Kasumi-1 (cell line): ENCODE measurements around the gene NME4.
"Not testable (repeated sequence)": the region's sequence is repeated elsewhere in the genome, so short reads cannot be mapped to it uniquely, and the experiment has no call there.

Experiments used
- DNase-seq, 2 experiments: peaks; one replicate each; lab custom pipeline; 2025; lab: John Stamatoyannopoulos, UW

Gene NME4

GRCh38 chr16:377419-377951 is 19.5 kb upstream of the NME4 start:
- DNase-seq, result no peak

DNA sequence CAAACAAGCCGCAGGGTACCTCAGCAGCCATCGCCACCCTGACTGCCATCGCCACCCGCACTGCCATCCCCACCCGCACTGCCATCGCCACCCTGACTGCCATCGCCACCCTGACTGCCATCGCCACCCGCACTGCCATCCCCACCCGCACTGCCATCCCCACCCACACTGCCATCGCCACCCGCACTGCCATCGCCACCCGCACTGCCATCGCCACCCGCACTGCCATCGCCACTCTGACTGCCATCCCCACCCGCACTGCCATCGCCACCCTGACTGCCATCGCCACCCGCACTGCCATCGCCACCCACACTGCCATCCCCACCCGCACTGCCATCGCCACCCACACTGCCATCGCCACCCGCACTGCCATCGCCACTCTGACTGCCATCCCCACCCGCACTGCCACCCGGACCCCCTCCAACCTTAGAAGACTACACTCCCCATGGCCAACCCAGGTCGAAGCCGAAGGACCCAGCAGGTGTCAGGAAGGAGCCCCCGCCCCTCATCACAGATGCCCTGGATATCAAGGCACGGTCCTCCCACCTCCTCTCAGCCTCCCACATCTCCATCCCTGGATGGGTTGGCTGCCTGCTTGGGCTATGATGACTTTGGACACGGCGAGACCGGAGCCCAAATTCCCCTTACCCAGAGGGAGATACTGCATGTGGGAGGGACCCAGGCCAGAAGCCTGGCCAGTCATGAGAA is 18.7 kb upstream of the NME4 start:
- not testable (repeated sequence) for DNase-seq

DNA sequence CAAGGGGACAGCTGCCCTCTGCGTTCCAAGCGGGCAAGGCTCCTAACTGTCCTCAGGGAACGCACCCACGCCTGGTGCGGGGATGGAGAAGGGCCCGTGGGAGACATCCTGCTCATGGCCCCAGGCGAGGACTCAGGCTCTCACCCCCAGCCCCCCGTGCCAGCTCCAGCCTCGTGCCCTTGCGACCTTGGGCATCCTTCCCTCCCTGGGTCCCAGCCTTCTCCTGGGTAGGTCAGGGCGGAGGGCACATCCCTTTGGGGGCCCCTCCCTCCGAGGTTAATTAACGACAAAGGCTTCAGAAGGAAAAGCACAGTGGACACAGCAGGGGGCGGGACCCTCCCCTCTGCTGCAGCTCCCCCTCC is 18.2 kb upstream of the NME4 start:
- DNase-seq, result no peak

DNA sequence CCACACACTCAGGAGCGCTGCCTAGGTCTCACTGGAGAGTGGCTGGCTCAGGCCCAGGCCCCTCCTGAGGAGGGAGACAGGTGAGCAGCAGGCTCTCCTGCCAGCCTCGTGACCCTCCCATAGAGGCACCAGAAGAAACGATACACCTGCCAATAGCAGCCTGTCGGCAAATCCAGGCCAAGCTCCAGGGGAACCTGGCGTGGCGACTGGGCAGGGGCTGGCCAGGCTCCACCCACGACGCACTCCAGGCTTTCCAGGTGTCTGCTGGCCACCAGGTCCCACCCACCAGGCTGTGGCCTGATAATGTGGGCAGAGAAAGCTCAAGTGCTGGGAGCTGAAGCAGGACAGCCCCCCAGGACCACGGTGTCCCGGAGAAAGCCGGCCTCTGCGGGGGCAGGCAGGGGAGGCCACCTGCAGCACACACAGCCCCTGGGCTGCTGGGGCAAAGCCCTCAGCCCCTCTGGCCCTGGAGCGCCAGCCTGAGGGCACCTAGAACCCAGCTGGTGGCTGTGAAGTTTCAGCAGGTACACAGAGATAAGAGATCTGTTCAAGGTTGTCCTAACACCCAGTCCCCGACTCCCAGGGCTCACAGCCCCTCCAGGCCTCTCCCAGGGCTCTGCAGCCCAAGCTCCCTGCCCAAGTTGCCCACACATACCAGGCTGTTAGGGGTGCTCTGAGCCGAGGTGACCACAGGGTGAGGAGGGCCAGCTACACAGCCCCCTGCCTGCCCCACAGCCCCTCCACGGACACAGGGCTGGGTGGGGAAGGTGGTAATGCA is 17.6 kb upstream of the NME4 start:
- DNase-seq, result no peak

DNA sequence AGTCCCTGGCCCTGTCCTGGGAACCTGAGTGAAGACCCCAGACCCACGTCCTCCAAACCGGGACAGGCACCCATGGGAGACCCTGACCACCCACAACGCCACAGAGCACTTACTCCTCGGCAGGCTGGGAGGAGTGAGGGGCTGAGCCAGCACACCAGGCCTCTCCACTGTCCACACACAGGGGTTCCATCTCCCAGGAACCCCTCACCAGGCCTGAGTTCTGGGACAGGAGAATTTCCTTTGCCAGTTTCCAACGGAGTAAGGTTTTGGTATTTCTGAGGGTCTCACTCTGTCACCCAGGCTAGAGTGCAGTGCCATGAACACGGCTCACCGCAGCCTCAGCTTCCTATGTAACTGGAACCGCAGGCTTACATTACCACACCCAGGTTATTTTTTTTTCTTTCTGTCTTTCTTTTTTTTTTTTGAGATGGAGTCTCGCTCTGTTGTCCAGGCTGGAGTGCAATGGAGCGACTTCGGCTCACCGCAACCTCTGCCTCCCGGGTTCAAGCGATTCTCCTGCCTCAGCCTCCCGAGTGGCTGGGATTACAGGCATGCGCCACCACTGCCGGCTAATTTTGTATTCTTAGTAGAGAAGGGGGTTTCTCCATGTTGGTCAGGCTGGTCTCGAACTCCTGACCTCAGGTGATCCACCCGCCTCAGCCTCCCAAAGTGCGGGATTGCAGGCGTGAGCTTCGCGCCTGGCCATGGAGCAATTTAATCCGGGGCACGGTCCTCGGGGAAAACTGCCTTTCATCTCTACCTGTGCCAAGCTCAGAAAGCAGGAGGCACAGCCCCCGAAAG is 16.8 kb upstream of the NME4 start:
- DNase-seq, result no peak

- no peak for DNase-seq
Measured at GRCh38 chr16:380762-381011, 16.3 kb upstream of the NME4 start.

DNA sequence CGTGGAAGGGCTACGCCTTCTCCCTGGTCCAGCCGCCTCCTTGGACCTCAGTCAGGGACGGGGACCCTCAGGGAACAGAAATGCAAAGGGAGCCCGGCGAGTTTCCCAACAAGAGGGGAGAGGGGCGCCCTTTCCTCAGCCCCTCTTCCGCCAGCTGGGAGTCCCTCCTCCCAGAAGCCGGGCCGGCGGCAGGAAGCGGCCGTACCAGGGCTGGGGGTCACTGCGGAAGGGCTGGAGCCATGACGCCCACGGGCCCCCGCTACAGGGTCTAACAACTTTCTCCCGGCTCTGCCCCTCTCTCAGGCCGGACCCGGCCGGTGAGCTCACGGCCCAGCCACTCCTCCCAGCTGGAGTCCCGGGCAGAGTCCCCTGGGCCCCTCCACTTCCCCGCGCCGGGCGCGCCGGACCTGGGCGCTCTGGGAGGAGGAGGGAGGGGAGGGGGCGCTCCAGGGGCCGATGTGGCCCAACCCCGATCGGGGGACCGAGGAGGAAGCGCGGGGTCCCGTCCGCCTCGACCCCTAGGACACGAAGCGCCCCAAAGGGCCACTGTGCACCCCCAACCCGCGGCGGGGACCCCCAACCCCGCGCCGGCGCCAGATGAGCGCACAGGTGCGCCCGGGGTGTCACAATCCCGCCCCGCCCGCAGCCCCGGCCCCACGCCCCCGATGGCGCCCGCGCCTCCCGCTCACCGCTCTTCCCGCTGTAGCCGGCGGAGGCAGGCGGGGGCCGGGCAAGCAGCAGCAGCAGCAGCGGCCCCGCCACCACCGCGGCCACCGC is 15.8 kb upstream of the NME4 start:
- DNase-seq, result no peak

DNA sequence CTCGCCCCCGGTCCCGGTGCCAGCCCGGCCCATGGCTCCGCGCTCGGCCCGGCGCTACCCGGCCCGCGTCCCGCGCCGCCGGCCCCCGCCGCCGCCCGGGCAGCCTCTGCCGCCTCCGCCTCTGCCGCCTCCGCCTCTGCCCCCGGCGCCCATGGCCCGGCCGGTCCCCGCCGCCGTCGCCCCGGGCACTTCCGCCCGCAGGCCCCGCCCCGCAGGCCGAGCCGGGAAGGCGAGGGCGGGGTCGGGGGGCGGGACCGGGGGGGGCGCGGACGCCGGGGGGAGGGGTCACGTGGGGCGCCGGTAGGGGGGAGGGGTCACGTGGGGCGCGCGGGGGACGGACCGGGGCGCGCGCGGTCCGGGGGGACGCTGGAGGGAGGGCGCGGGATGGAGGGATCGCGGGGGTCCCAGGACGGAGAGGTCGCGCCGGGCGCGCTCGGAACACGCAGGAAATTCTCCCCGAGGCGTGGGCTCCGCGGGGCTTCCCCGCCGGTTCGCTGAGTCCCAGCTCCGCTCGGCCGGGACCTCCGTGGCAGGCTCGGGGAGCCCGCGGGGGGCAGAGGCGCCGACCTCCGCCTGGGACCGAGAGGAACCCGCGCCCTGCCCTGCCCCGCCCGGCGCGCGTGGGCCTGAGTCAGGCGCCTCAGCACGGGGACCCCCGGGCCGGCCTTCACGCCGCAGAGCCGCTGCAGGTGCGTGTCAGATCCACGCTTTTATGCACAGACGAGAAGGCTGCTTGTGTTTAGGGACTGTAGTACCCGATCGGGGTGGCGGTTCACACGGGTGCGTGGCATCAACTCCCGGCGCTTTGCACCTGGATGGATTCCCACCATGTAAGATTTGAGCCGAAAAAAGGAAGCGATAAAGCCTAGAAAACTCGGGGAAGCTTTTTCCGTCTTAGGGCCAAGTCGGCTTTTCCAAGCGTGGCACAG is 14.9 kb upstream of the NME4 start, which contains the start of gene PGAP6:
Gene PGAP6 (minus strand): TSS at position 190 of the 929 bp plus-strand sequence. CDS start 157 bp downstream, at position 33.
- DNase-seq, result peak; percentile 6 to 9

- DNase-seq, result no peak
Measured at GRCh38 chr16:383326-384051, 13.5 kb upstream of the NME4 start.

DNA sequence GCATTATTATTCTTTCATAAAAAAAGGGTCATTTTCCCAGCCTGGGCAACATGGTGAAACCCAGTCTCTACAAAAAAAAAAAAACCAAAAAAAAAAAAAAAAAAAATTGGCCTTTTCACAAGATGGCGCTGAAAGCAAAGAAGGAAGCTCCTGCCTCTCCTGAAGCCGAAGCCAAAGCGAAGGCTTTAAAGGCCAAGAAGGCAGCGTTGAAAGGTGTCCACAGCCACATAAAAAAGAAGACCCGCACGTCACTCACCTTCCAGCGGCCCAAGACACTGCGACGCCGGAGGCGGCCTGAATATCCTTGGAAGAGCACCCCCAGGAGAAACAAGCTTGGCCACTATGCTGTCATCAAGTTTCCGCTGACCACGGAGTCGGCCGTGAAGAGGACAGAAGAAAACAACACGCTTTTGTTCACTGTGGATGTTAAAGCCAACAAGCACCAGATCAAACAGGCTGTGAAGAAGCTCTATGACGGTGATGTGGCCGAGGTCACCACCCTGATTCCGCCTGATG is 10.3 kb upstream of the NME4 start:
- no peak for DNase-seq

GRCh38 chr16:387761-388666 is 9.0 kb upstream of the NME4 start:
- DNase-seq, result not testable (repeated sequence)

DNA sequence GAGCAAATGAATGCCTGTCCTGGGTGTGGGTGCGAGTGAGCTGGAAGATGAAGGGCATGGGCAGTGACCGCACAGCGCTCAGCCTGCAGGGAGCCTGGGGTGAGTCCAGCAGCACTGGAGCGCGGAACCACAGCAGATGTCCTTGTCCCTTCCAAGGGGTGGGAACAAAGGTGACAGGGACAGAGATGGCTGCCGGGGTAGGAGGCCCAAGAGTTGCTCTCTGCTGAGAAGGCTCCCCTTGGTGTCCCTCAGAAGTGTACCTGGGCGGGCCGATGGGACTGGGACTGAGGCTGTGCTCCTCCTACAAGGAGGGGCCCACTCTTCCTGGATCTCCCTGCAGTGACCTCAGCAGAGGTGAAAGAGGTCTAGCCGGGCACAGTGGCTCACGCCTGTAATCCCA is 7.6 kb upstream of the NME4 start:
- DNase-seq, result no peak

DNA sequence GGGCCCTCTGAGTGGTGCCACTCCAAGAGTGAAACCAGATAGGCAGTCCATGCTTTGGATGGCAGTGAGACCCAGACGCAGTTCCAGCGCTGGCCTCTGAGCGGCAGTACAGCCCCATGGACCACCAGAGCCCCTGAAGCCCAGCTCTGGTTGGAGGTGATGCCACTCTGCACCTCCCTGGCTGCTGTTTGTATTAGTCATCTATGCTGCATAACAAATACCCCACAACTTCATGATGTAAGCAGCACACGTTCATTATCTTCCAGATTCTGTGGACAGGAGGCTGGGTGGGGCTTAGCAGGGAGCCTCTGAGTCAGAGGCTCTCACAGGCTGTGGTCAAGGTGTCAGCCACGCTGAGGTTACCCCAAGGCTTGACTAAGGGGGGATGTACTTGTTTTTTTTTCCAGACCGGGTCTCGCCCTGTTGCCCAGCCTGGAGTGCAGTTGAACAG is 5.1 kb upstream of the NME4 start:
- peak; percentile 41 to 48 for DNase-seq

- no peak for DNase-seq
Measured at GRCh38 chr16:392450-393030, 4.5 kb upstream of the NME4 start.

- DNase-seq, result no peak
Measured at GRCh38 chr16:396199-396598, 800 bp upstream of the NME4 start.

GRCh38 chr16:396605-397004 is 394 bp upstream of the NME4 start:
- DNase-seq, result peak; percentile 25 to 45

GRCh38 chr16:397736-398332 is 835 bp downstream of the NME4 start:
- peak in 1 of 2 experiments; percentile 25 for DNase-seq
